C4-2B (cell line): ENCODE data around the gene PRIM2.
"Not testable (repeated sequence)": the region's sequence is repeated elsewhere in the genome, so short reads cannot be mapped to it uniquely, and the experiment has no call there.

Experiments used
- CTCF ChIP-seq: fragments of 450-650 bp; conservative IDR thresholded peaks from 2 replicates; pipeline ENCODE4 v1.5.1; 2017; ENCODE audit warnings: mild to moderate bottlenecking
- ZFX ChIP-seq: fragments of 450-650 bp; IDR thresholded peaks from 2 replicates; pipeline ENCODE4 v1.6.1; 2017

GRCh38 chr6:57673281-57673680 lies 355.9 kb downstream of the PRIM2 start:
- TF ChIP-seq CTCF: peak; percentile 33
- not testable (repeated sequence) for TF ChIP-seq ZFX
